GM18499 (cell line): ENCODE measurements around the gene CCL23.
"Not testable (repeated sequence)": the region's sequence is repeated elsewhere in the genome, so short reads cannot be mapped to it uniquely, and the experiment has no call there.

Experiments used
- ATAC-seq: cut with Tn5 transposase; IDR thresholded peaks from one replicate; pipeline ENCODE4 v1.9.1; 2021; ENCODE audit warnings: moderate number of reproducible peaks; ENCODE audit not compliant: insufficient read depth, unreplicated experiment

Gene CCL23

DNA sequence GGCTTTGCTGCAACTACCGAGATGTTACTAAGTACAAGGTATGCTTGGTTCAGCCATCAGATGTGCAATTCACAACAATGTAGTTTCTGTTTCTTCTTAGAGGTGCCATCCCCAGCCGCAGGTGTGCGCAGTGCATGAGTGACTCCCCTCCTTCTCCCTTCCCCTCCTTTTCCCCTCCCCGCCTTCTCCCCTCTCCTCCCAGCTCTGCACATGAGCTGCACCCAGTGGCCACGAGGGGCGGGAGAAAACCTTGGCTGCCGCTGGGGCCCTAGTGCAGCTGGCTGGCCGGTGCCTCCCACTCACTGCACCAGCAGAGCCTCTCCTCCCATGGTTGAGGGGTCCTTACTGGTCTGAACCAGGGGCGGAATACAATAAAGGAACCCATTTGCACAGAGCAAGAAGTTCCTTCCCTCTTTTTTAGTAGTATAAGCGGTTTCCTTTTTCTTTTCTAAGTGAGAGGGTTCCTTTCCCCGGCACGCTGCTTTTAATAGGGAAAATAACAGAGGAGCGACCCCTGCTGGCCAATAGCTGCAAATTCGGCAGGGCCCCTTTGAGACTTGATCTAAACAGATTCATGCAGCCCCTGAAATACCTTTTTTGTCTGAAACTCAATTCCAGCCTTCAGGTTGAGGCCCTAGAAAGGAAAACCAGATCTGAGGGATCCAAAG lies 8.6 kb downstream of the CCL23 start:
- no peak for ATAC-seq

DNA sequence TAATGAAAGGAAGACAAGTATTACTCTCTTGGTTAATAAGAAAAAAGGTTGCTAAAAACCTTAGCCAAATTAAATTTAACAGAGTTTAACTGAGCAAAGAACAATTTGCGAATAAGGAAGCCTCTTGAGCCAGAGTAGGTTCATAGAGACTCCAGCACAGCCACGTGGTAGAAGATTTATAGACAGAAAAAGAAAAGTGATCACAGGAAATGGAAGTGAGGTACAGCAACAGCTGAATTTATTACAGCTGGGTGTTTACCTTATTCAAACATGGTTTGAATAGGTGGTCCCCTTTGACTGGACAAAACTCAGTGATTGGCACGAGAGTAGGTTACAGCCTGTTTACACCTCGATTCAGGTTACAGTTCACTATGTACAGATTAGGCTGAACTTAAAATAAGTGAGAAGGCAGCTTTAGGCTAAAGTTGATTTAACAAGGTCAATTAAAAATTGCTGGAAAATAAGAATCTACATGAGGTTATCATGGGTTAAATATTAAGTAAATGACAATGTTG lies 13.1 kb downstream of the CCL23 start:
- ATAC-seq, result no peak

DNA sequence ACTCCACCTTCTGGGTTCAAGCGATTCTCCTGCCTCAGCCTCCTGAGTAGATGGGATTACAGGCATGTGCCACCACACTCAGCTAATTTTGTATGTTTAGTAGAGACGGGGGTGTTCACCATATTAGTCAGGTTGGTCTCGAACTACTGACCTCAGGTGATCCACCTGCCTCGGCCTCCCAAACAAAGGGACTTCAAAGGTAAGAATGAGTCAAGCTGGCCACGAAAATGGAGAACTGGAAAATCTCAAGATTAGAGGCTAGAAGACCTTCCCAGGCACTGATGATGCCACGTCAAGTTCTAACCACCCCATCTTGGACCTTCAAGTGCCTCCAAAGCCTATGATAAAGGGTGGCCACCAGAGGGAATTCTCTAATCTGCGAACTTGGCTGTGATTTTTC lies 15.1 kb downstream of the CCL23 start:
- ATAC-seq, result no peak

DNA sequence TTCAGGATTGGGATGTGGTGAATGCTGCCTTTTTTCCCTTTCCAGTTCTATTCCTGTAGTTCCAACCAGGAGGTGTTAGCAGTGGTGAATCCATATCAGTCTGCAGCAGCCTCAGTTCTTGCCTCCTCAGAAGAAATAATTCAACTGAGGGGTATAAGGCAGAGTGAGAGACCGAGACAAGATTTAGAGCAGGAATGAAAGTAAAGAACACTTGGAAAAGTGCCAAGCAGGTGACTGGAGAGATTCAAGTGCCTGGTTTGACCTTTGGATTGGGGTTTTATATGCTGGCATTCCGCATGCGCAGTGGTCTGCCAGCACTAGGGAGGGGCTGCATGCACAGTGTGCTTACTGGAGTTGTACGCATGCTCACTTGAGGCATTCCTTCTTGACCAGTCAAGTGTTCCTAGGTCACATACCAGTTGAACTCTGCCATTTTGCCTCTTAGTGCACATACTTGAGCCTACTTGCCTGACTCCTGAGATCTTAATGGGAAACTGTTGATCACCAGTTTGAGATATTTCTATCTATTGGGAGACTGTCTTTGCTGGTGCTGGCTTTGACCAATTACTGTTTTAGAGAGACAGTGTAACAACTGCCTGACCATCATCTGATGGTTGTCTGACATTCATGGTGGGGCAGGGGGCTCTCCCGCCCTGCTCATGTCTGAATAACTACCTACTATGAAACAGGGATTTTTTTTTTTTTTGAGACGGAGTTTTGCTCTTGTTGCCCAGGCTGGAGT lies 15.7 kb downstream of the CCL23 start:
- ATAC-seq, result no peak

GRCh38 chr17:36001110-36001771 lies 16.5 kb downstream of the CCL23 start, which contains the start of gene CCL15:
Gene CCL15 (minus strand): TSS chr17:36001553. CDS start chr17:36001492, 61 bp downstream.
- no peak for ATAC-seq

- no peak for ATAC-seq
These were observed 17.1 kb downstream of the CCL23 start for GRCh38 chr17:36000732-36001109.

- ATAC-seq, result no peak
These were observed 19.0 kb downstream of the CCL23 start for GRCh38 chr17:35998756-35999155.

GRCh38 chr17:35998018-35998545 lies 19.7 kb downstream of the CCL23 start:
- ATAC-seq, result no peak

DNA sequence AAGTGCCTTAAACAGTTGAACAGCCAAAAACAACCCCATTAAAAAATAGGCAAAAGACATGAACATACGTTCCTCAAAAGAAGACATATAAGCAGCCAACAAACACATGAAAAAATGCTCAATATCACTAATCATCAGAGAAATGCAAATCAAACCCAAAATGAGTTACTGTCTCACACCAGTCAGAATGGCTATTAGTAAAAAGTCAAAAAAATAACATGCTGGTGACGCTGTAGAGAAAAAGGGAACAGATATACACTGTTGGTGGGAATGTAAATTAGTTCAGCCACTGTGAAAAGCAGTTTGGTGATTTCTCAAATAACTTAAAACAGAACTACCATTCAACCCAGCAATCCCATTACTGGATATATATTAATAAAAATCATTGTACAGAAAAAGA lies 22.4 kb downstream of the CCL23 start:
- ATAC-seq, result not testable (repeated sequence)

DNA sequence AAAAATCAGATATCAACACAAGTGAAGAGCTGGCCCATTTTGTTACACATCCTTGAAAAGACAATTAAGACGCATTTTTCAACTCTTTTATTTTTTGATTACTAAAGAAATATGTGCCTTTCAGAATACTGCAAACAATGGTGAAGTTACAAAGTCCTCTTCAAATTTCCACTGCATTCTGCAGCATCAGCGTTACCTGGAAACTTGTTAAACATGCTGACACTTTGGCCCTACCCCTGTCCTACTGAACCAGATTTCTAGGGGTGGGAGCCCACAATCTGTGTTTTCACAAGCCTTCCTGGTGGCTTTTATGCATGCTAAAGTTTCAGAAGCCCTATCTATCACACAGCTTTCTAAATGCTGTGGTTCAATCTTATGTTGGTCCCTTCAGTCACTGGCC lies 26.7 kb downstream of the CCL23 start:
- no peak for ATAC-seq

- no peak for ATAC-seq
These were observed 29.6 kb downstream of the CCL23 start for GRCh38 chr17:35988164-35988563.

GRCh38 chr17:35986643-35987042 lies 31.1 kb downstream of the CCL23 start, which contains the start of gene CCL14:
Gene CCL14 (minus strand): TSS chr17:35986729. CDS start chr17:35986649, 80 bp downstream.
- ATAC-seq, result no peak

DNA sequence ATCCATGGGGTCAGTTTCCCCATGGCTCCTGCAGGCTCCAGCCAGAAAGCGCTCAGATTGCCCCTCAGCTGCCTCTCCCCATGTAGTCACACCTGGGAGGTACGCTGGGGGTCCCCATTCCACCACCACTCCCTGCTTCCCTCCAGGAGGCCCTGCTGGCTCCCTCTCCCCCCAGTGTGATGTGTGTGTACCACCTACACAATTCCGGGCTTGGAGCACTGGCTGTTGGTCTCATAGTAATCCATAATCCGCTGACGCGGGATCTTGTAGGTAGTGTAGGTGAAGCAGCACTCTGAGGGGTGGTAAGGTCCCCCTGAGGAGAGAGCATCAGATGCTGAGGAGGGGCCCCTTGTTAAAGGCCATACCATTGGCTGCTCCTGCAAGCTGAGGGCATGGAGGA lies 33.6 kb downstream of the CCL23 start:
- ATAC-seq, result no peak

DNA sequence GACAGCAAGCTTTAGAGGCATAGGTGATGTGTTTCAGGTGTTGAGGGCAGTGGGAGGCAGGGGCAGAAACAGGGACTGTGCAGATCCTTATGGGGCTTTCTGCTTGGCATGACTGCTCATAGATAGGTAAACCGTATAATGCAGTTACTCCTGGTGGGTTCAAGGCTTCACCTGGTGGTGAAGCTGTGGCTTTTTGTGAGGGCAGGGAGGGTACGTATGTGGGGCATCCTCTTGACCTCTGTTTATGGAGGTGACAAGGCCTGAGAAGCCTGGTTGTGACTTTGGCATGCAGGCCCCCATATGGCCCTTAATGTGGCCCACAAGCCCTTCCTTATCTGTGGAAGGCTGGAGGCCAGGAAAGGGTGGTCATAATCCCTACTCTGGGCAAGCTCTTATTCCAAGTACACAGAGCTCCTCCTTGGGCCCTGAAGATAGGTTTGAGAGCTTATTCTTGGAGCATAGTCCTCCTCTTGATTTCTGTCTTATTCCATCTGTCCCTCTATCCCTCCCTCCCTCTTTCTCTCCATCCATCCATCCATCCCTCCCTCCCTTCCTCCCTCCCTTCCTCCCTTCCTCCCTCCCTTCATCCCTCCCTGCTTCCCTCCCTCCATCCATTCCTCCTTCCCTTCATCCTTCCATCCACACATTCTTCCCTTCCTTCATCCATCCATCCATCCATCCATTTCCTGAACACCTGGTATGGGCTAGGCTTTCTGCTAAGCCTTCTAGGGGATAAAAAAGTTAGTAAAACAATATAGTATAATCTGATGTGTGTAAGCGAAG lies 35.2 kb downstream of the CCL23 start:
- ATAC-seq, result no peak

DNA sequence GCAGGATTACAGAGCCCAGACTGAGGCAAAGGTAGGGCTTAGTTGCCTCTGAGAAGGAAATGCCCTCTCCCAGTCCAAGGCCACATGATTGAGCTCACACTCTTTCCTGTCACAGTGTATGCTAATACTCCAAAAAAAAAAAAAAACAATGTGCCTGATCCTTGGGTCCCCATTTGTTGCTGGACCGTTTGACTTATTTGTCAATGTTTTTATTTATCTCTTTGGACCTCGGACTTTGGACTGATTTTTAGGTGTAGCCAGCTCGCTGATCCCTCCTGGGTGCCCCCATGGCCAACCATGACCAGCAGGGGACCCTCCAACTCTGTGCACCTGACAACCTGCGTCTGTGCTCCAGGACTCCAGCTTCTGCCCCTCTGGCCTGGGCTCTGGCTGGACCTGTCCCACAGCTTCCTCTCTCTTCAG lies 35.9 kb downstream of the CCL23 start:
- ATAC-seq, result no peak

DNA sequence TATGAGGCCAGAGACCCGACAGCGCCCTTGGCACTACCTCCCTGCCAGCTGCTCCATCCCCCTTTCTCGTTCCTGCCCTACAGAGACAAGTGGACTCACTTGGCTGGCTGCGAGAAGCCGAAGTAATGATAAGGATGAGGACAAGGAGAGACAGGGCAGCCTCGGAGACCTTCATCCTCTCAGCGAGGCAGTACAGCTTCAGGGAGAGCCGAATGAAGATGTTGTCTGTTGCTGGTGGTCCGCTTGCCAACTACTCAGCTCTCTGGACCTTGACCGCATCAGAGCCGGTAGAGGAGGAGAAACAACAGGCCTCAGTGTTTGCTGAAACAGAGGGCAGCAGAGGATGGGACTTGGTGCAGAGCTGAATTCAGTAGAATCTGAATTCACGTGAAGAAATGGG lies 36.5 kb downstream of the CCL23 start, which contains the start of gene CCL16:
CCL16 (minus strand) TSS at position 252 of the 400 bp plus-strand sequence; CDS start at position 175, 77 bp downstream.
- no peak for ATAC-seq

- ATAC-seq, result no peak
These were observed 39.4 kb downstream of the CCL23 start for GRCh38 chr17:35978346-35978745.

GRCh38 chr17:35977509-35977908 lies 40.3 kb downstream of the CCL23 start:
- no peak for ATAC-seq

DNA sequence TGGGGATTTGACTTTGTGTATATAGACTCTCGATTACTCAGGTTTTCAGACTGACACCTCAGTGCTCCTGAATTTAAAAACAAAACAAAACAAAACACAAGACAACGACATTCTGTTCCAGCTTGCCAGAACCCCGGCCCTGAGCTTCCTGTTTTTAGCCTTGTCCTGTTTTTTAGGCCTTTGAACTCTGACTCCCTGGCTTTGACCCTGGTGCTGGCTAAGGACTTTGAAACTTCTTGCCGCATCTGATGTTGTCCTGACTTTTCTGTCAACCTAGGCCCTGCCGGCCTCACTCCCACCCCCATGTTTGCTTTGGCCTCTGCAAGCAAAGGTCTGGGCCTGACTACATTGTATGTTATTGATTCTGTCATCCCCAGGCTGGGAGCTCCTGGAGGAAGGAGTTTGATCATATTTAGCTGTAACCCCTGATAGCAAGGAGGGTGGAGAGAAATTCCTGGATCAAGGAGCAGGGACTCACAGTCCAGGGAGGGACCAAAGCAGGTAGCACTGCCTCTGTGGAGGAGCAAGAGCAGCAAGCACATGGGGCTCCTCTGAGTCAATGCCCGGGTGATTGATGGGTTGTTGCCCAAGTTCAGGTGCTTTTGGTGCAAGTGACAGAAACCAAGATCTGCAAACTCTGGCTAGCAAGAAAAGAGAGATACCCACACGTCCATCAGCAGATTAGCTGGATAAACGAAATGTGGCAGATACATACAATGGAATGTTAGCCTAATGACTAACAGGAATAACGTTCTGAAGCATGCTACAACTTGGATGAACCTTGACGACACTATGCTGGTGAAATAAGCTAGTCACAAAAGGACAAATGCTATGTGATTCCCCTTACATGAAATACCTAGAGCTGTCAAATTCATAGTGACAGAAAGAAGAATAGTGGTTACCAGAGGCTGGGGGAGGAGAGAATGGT lies 44.2 kb downstream of the CCL23 start:
- no peak for ATAC-seq
